HCT116 (cell line): ENCODE data around the gene PIGC. TPM values are rescaled to one million over a fixed set of nuclear protein-coding genes. Genes with fewer than 3 reads are reported as not detected.
A peak's percentile ranks its signal among the peaks of the same experiment; 100 is the strongest.

Source experiments
- ATAC-seq: fragments of 200-7000 bp; cut with Tn5 transposase; 2 replicates; pipeline ENCODE4 v1.9.1; 2020; ENCODE audit warnings: mild to moderate bottlenecking, moderate library complexity
- BruUV-seq: library from RNA; stranded (reverse); fragments of 400-500 nt; replicated peaks from 2 replicates; lab custom pipeline; 2021; lab: Mats Ljungman, UMichigan
- CTCF ChIA-PET: fragments of 300-600 bp; sonication (Branson Sonifier 250); formaldehyde crosslinking; loops from one replicate; lab custom pipeline; 2021; ENCODE audit warnings: antibody characterized with exemption; lab: Charles Lee
- POLR2A ChIA-PET: fragments of 300-600, 350-600 bp; sonication (Branson Sonifier 250); formaldehyde crosslinking; loops from one replicate; lab custom pipeline; 2021; ENCODE audit warnings: antibody characterized with exemption; lab: Charles Lee
- RAD21 ChIA-PET, 2 experiments: fragments of 300-600 bp; sonication (Branson Sonifier 250); formaldehyde crosslinking; loops; one replicate each; lab custom pipeline; 2023; ENCODE audit warnings: low total read pairs in 2 of 2; ENCODE audit not compliant: uncharacterized antibody in 2 of 2, unreplicated experiment in 2 of 2, low non-redundant PET in 1 of 2; lab: Charles Lee
- DNase-seq: peaks from one replicate; pipeline ENCODE4 v3.0.0-alpha.2; 2010; ENCODE audit warnings: low read depth, low spot score
- H2AFZ ChIP-seq: fragments of 200-600 bp; shearing (Covaris generic), sonication (generic); 2 replicates; pipeline ENCODE4 v1.6.1; 2017; ENCODE audit warnings: low read depth, mixed run types, mixed read lengths, antibody characterized with exemption, low read length; ENCODE audit not compliant: poor library complexity, severe bottlenecking
- H3K27ac ChIP-seq: 2 replicates; pipeline ENCODE4 v1.5.1; 2012; ENCODE audit warnings: low read depth, low read length
- H3K27me3 ChIP-seq: fragments of 200-600 bp; sonication (generic); 2 replicates; pipeline ENCODE4 v1.6.1; 2016; ENCODE audit warnings: mixed run types, low read length, mixed read lengths; ENCODE audit not compliant: insufficient read depth
- H3K36me3 ChIP-seq, 2 experiments: fragments of 200-500 bp in 1 of 2; fragments of 200-600 bp in 1 of 2; sonication (Bioruptor generic) in 1 of 2; sonication (generic) in 1 of 2; 2 replicates each; pipeline versions ENCODE4 v1.5.1 to v1.6.1; 2014 to 2016; ENCODE audit warnings: low read length in 2 of 2, inconsistent platforms in 1 of 2, mixed read lengths in 1 of 2, mixed run types in 1 of 2; ENCODE audit not compliant: insufficient read depth in 2 of 2, control insufficient read depth in 1 of 2
- H3K4me1 ChIP-seq, 2 experiments: fragments of 200-600 bp in 1 of 2; sonication (generic) in 1 of 2; 2 replicates each; pipeline versions ENCODE4 v1.5.1 to v1.6.1; 2012 to 2017; ENCODE audit warnings: low read length in 2 of 2, inconsistent platforms in 1 of 2, mild to moderate bottlenecking in 1 of 2, mixed read lengths in 1 of 2, mixed run types in 1 of 2, moderate library complexity in 1 of 2; ENCODE audit not compliant: insufficient read depth in 2 of 2, control insufficient read depth in 1 of 2
- H3K4me2 ChIP-seq: fragments of 200-600 bp; sonication (generic); 2 replicates; pipeline ENCODE4 v1.6.1; 2017; ENCODE audit warnings: mixed run types, low read length, mixed read lengths
- H3K4me3 ChIP-seq, 2 experiments: fragments of 200-600 bp in 1 of 2; sonication (generic) in 1 of 2; replicated peaks in 1 of 2; 2 replicates each; pipeline ENCODE4 v1.5.1; 2011 to 2016; ENCODE audit warnings: low read length in 2 of 2, control low read depth in 1 of 2, low read depth in 1 of 2, mild to moderate bottlenecking in 1 of 2, mixed read lengths in 1 of 2, mixed run types in 1 of 2
- H3K79me2 ChIP-seq: fragments of 200-600 bp; sonication (generic); 2 replicates; pipeline ENCODE4 v1.6.1; 2017; ENCODE audit warnings: mild to moderate bottlenecking, mixed run types, low read length, moderate library complexity, mixed read lengths; ENCODE audit not compliant: insufficient read depth
- H3K9ac ChIP-seq: fragments of 200-600 bp; sonication (generic); 2 replicates; pipeline ENCODE4 v1.6.1; 2016; ENCODE audit warnings: low read length, mixed read lengths
- H3K9me2 ChIP-seq: fragments of 200-600 bp; sonication (generic), shearing (Covaris generic); 2 replicates; pipeline ENCODE4 v1.6.1; 2017; ENCODE audit warnings: mixed run types, mild to moderate bottlenecking, moderate library complexity; ENCODE audit not compliant: insufficient read depth
- H3K9me3 ChIP-seq, 2 experiments: fragments of 200-500 bp in 1 of 2; fragments of 200-600 bp in 1 of 2; sonication (Bioruptor generic) in 1 of 2; sonication (generic) in 1 of 2; 2 replicates each; pipeline ENCODE4 v1.6.1; 2014 to 2017; ENCODE audit warnings: low read length in 2 of 2, mixed read lengths in 2 of 2, inconsistent platforms in 1 of 2, low read depth in 1 of 2, mild to moderate bottlenecking in 1 of 2, mixed run types in 1 of 2, moderate library complexity in 1 of 2; ENCODE audit not compliant: control insufficient read depth in 1 of 2, insufficient read depth in 1 of 2
- H4K20me1 ChIP-seq: fragments of 200-600 bp; sonication (generic), shearing (Covaris generic); 2 replicates; pipeline ENCODE4 v1.6.1; 2017; ENCODE audit warnings: mixed run types, mild to moderate bottlenecking, moderate library complexity; ENCODE audit not compliant: insufficient read depth
- CBX3 ChIP-seq: IDR thresholded peaks from 2 replicates; pipeline ENCODE4 v1.6.1; 2012; ENCODE audit warnings: low read depth
- EZH2 ChIP-seq: fragments of 200-600 bp; sonication (generic); IDR thresholded peaks from 2 replicates; pipeline ENCODE4 v1.6.1; 2017; ENCODE audit warnings: antibody characterized with exemption, mixed run types
- JUND ChIP-seq: IDR thresholded peaks from 2 replicates; pipeline ENCODE4 v1.6.1; 2012
- POLR2AphosphoS5 ChIP-seq: IDR thresholded peaks from 2 replicates; pipeline ENCODE4 v1.6.1; 2011; ENCODE audit warnings: mild to moderate bottlenecking, low read depth, low read length, moderate library complexity
- RAD21 ChIP-seq: IDR thresholded peaks from 2 replicates; pipeline ENCODE4 v1.6.1; 2012; ENCODE audit warnings: low read depth, mild to moderate bottlenecking
- REST ChIP-seq: IDR thresholded peaks from 2 replicates; pipeline ENCODE4 v1.6.1; 2012; ENCODE audit warnings: low read depth
- SP1 ChIP-seq: IDR thresholded peaks from 2 replicates; pipeline ENCODE4 v1.6.1; 2012; ENCODE audit warnings: low read depth
- TCF7L2 ChIP-seq: IDR thresholded peaks from 2 replicates; pipeline ENCODE4 v1.7.0; 2011; ENCODE audit warnings: borderline replicate concordance, inconsistent platforms; ENCODE audit not compliant: insufficient read depth, insufficient read length; ENCODE audit errors: extremely low read depth
- ZNF274 ChIP-seq: fragments of 200-500 bp; sonication (Bioruptor generic); IDR thresholded peaks from 2 replicates; pipeline ENCODE4 v1.6.1; 2014; ENCODE audit warnings: mild to moderate bottlenecking, low read depth, low read length, inconsistent platforms
- intact Hi-C: fragments of 100-400 bp; cut with micrococcal nuclease; formaldehyde crosslinking; loops from 2 replicates; pipeline ENCODE4 v1.10.0; 2022
- total RNA-seq: library from RNA; stranded (reverse); gene quantifications from one replicate; pipeline ENCODE4 v1.2.1, GENCODE V29; 2021; ENCODE audit not compliant: unreplicated experiment

PIGC gene
- total RNA-seq, 1 experiment from 2014 or later: 11.9 TPM

GRCh38 chr1:172478485-172478884 lies 34.6 kb upstream of the PIGC start:
- no peak overlapping the region for H3K4me3 ChIP-seq
- no peaks in the 10 kb centered on the region for H3K9me3 ChIP-seq
- no TSS peak for BruUV-seq
- no peak for DNase-seq
- no peaks in the 10 kb centered on the region for H3K36me3 ChIP-seq
- H3K27me3 ChIP-seq: no peaks in the 10 kb centered on the region
- no peak overlapping the region for H3K9ac ChIP-seq
- no peaks in the 10 kb centered on the region for H4K20me1 ChIP-seq
- H2AFZ ChIP-seq: no peak overlapping the region
- peaks cover 24 to 36% of the 10 kb centered on the region in 2 experiments for H3K4me1 ChIP-seq
- H3K9me2 ChIP-seq: no peaks in the 10 kb centered on the region
- TF ChIP-seq POLR2AphosphoS5 (no peak), ZNF274 (no peak), JUND (no peak), EZH2 (no peak), RAD21 (no peak)
- ChIA-PET POLR2A (no interaction called here), RAD21 (no interaction called here), CTCF (no interaction called here)
- H3K4me2 ChIP-seq: no peak overlapping the region
- intact Hi-C loops: no loop called here
- ATAC-seq: no peak
- H3K79me2 ChIP-seq: no peaks in the 10 kb centered on the region
- no peak overlapping the region for H3K27ac ChIP-seq

- Histone ChIP-seq H3K9me2 (no peaks in the 10 kb centered on the region), H3K9me3 (no peaks in the 10 kb centered on the region), H3K79me2 (no peaks in the 10 kb centered on the region), H3K27me3 (no peaks in the 10 kb centered on the region), H3K4me3 (no peak overlapping the region), H2AFZ (peak overlapping the region; percentile 48), H3K27ac (no peak overlapping the region)
- no peak for DNase-seq
- BruUV-seq: no TSS peak
- RAD21 ChIA-PET: no interaction called here
- TF ChIP-seq TCF7L2 (no peak), SP1 (no peak), JUND (no peak), REST (no peak), CBX3 (no peak)
- TF ChIP-seq, all 23 proteins: peak for 0
- peaks cover 24 to 35% of the 10 kb centered on the region in 2 experiments for H3K4me1 ChIP-seq
- no peak for ATAC-seq
- intact Hi-C loops: no loop called here
- no peaks in the 10 kb centered on the region for H3K36me3 ChIP-seq
- H3K9ac ChIP-seq: no peak overlapping the region
- CTCF ChIA-PET: no interaction called here
- H3K4me2 ChIP-seq: no peak overlapping the region
- POLR2A ChIA-PET: no interaction called here
- no peaks in the 10 kb centered on the region for H4K20me1 ChIP-seq
These were observed 33.9 kb upstream of the PIGC start for GRCh38 chr1:172477741-172478140.
